Erythroblast (primary cell): ENCODE measurements around the gene MAP3K5.
A peak's percentile ranks its signal among the peaks of the same experiment; 100 is the strongest.

Experiments
- DNase-seq, 2 experiments: peaks; one replicate each; lab custom pipeline; 2025; lab: John Stamatoyannopoulos, UW
- GATA1 ChIP-seq: IDR thresholded peaks from 2 replicates; pipeline ENCODE4 v1.6.1; 2011; ENCODE audit warnings: low read depth, mild to moderate bottlenecking, control low read depth, low read length, moderate library complexity
- POLR2A ChIP-seq: IDR thresholded peaks from 2 replicates; pipeline ENCODE4 v1.6.1; 2011; ENCODE audit warnings: mild to moderate bottlenecking, low read length

Gene MAP3K5

DNA sequence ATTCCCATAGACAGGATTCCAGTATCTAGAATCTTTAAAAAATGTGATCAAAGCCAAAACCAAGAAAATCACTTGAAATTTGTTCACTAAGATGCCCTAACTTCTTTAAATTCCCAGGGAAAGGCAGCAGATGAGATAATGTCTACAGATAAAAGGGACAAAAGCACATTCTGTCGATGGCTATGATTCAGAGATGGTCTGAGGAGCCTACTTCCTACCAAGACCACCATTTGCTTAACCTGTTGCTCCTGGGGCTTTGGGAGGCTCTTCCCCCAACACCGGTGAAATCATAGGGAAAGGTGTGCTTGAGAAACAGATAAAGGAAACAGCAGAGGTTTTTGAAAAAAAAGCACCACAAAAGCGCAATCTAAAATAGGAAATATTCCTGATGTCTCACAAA, 123.7 kb downstream of the MAP3K5 start:
- DNase-seq, result no peak

DNA sequence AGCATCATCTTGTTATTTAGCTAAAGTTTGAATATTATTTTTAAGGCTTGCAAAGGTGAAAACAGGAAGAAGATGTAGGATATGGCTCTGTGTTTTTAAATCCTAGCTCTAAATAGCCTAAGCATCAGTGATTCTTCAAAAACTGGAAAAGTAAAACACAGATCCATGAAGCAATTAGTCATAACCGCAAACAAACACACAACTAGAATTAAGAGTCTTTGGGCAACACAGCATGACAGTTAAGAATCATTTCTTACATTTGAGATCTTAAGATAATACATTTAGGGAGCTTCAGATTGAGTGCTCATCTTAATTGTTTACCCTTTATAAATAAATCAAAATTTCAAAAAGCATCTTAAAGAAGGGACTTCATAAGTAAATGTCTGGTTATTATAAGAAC, 126.2 kb downstream of the MAP3K5 start:
- no peak for DNase-seq
- TF ChIP-seq POLR2A, result no peak
- TF ChIP-seq GATA1, result no peak

More for the DNA sequence above, 123.7 kb downstream of the MAP3K5 start:
- no peak for TF ChIP-seq GATA1
- no peak for TF ChIP-seq POLR2A

DNA sequence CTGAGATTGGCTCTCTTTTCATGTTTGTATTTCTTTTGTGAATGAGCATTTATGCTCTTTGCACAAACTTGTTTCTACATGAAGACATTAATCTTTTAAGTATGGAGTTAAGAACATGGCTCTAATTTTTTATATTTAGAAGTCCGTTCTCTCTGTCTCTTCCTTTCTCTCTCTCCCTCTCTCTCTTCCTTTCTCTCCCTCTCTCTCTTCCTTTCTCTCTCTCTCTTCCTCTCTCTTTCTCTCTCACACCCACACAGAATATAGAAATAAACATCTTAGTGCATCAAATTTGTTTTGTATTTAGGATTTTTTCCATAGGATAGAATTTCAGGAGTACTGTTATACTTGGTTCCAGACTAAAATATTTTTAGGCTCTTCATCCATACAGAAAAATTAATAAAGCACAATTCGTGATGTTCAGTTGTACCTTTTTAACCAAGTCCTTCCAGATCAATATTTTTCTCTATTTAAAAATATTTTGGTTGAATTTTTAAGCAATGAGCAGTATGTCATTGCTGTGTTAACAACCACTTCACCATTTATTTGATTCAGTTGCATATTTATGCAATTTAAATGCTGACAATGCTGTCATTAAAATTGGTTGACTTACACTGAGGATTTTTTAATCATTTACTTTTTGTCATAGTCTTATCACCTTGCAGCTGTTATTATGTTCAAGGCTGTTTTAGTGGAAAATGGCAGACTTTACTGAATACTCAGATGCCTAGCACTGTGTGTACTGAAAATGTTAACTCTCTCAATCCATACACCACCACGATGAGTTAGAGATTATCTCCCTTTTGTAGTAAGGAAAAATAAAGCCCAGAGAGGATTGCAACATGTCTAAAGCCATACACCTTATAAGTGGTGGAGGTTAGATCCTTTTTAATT, 129.7 kb downstream of the MAP3K5 start:
- DNase-seq, result no peak
- no peak for TF ChIP-seq GATA1
- TF ChIP-seq POLR2A, result no peak

DNA sequence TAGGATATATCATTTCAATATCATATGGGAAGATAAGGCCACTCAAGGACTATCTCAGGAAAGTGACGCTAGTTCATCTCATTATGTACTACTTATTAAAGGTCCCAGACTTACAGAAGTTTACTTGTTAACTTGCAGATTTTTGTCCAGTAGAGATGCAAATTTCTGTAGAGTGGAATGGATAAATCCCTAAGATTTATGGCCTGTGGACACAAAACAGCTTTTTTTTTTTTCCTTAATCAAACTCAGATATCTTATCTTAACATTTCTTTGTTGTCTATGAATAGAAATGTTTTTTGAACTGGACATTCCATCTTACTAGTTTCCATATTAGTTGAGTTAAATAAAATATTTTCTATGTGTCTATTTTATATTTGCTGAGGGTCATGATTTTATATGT, 131.6 kb downstream of the MAP3K5 start:
- no peak for DNase-seq

DNA sequence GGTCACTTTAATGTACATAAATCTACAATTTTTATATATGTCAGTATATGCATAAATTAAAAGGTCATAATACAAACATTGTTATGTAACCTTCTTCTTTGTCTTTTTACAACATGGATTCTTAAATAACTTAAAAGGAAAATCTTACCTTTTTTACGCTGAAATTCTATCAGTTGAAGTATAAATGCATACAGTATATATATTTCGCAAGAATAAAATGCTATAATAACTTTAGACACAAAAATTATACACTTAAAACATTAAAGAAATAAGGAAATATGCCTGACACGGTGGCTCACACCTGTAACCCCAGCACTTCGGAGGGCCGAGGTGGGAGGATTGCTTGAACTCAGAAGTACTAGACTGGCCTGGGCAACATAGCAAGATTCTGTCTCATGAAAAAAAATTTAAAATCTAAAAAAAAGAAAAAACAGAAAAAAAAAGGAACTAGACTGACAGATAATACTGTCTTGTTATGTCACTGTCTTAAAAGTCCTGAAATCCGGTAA, 132.2 kb downstream of the MAP3K5 start:
- no peak for DNase-seq
- no peak for TF ChIP-seq GATA1
- TF ChIP-seq POLR2A, result no peak

More for the DNA sequence above, 131.6 kb downstream of the MAP3K5 start:
- TF ChIP-seq GATA1 (no peak), POLR2A (no peak)

DNA sequence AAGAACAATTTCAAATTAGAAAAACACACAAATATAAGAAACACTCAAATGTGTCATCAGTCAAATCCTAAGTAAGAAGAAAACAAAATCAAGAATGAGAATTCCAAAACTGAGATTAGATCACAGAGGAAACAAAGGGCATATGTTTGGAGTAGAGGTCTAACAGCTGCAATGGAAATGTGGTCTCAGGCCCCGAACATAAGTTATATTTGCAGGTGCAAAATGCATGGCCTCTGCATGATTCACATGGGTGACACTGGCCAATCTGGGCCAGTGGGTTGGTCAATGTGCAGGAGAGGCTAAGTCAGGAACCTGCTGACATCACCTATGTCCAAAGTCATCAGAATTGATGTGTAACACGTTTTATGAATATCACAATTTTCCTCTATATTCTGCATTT, 133.6 kb downstream of the MAP3K5 start:
- TF ChIP-seq GATA1 (no peak), POLR2A (no peak)

DNA sequence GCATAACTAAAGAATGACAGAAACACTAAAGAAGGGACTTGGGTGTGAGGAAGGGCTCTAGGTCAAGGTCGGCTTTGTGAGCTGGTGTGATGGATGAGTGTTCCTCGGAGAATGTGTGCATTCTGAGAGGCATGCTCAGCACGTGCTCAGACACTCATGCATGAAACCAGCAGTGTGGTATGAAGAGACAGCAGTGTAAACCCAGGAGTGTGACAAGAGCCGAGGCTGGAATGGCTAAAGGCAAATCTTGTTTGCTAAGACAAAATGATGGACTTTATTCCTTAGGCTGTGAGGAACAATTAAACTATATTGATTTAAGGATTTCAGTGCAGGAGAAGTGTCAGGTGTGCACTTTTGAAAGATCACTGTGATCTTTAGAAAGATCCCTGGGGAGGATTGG, 134.6 kb downstream of the MAP3K5 start:
- DNase-seq, result no peak
- TF ChIP-seq GATA1 (no peak), POLR2A (no peak)

More for the DNA sequence above, 133.6 kb downstream of the MAP3K5 start:
- no peak for DNase-seq

DNA sequence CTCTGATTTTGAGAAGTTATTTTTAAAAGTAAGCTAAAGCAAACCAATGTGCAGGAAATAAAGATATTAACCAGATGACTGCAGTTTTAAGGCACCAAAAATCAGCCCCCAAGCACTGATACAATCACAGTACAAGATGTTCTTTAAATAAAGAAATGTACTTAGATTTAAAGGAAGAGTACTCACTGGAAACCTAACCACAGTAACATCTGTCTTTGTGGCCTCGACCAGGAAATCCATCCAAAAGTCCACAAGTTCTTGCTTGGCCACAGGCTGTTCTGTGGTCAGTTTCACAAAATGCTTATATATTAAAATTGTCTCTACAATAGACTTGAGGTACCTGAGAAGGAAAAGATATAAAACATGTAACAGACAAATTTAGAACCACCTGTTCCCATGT, 136.2 kb downstream of the MAP3K5 start:
- TF ChIP-seq GATA1, result no peak
- no peak for TF ChIP-seq POLR2A
- DNase-seq, result no peak

DNA sequence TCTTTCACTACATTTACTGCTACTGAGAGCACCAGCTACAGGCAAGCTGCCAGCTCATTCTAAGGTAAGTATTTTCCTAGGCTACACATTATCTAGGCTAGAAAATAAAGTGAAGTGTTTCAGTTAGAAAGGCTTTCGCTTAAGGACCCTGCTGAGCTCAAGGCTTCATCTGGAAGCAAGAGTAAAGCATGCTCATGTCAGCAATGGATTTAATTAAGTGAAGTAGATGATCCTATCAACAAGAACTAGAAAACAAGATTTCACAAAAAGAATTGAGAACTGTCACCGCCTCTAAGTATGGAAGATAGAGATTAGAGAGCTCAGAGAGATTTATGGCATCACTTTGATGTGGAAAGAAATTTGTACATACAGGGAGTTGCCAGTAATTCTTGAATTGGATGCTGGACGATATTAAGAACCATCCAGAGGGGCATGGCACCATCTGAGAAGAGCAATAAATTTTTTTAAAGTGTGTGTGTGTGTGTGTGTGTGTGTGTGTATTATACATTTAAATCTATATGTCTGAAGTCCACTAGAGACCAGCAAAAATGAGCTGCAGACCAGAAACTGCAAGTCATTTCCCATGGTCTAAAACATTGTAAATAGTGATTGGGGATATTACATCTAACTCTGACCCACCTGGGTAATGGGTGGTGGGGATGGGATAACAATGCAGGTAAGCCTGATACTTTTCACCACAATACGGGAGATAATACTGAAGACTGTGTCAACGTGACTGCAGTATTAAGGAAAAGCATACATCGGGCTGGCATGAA, 136.8 kb downstream of the MAP3K5 start:
- TF ChIP-seq POLR2A (no peak), GATA1 (no peak)
- DNase-seq, result no peak

DNA sequence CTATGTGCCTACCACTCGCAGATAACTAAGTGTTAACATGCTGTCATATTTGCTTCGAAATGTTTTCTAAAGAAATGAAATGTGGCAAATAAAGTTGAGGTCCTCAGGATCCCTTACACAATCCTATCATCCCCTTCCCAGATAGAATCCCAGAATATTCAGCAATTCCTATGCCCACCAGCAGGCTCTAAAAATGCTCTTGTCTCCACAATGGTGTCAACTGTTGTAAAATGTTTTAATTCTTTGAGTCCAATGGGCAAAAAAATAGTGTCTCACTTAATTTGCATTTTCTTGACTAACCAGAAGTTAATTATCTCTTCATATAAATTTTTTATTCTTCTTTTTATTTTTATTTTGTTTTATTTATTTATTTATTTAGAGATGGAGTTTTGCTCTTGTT, 138.2 kb downstream of the MAP3K5 start:
- TF ChIP-seq POLR2A, result no peak
- no peak for TF ChIP-seq GATA1
- DNase-seq, result no peak

DNA sequence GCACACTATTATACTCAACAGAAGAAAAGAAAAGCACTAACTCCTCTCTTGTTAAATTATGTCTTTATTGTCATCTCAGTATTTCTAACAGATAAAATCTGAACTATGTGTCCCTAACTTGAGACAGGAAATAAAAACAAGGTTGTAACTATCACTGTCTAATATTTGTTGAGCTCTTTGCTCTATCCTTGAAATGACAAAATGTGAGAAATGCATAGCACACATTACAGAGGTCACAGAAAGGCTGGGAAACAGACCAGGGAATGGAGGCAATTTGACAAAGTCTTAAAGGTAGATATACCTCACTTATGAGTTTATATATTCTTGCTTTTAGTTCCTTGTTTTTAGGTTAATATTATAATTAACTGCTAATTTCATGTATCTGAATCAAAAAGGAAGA, 139.6 kb downstream of the MAP3K5 start:
- no peak for DNase-seq
- TF ChIP-seq POLR2A, result no peak
- no peak for TF ChIP-seq GATA1

DNA sequence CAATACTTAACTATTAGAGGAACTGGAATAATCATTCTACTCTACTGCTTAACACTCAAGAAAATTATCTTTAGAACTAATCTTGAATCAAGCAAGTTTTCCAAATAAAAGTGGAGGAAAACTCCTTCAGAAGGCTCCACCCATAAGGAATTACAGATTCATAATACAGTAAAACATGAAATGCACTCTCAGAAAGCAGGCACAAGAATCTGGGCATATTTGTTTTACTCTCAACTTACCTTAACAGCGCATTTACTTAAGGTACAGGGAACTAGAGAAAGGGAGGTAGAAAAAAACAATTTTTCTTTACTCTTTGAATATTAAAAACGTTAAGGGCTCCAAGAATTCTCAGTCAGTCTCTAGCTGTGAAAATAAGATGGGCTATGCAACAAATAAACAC, 140.3 kb downstream of the MAP3K5 start:
- no peak for DNase-seq
- TF ChIP-seq POLR2A, result no peak
- TF ChIP-seq GATA1, result no peak

DNA sequence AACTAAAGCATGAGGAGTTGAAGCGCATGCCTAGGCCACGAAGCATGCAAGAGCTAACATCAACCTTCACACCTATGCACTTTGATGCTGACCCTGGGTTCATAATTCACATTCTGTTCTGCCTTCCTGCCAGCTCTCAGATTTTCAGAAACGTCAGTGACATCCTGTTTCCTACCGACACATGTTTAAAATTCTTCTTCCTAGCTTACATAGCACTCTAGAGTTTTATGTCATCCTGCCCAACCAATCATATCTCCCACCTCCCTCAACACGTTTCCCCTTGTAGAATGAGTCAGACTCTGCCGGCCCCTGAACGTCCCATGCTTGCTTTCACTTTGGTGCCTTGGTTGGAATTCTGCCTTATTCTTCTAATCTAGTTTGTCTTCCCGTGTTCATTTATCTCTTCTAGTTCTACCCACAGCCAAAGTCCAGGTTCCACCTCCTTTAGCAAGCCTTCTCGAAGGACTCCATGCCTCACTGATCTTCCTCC, 144.9 kb downstream of the MAP3K5 start:
- TF ChIP-seq POLR2A, result no peak
- TF ChIP-seq GATA1, result no peak
- peak in 1 of 2 experiments; percentile 5 for DNase-seq

DNA sequence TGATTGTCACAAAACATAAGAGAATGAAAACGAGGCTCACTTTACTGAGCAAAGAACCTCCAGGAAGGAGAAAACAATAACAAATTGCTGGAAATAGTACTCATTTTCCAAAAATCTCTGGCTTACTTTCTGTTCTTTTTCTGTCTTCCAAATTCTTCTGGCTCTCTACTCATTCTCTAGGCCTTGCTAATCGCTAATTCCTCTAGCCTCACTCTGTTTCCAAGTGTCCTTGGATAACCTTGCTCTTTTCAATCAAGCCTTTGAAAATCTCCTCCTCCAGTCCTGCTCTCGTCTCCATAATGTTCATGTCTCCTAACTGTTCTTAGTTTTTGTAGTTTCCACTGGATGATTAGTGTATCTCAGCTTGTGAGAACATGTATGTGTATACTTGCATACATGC, 145.9 kb downstream of the MAP3K5 start:
- TF ChIP-seq GATA1 (no peak), POLR2A (no peak)
- no peak for DNase-seq
